Endothelial cell of umbilical vein (primary cell): Measurements from ENCODE around the gene CES4A.

Experiments used
- EZH2 ChIP-seq: IDR thresholded peaks from 2 replicates; pipeline ENCODE4 v1.6.1; 2012; ENCODE audit warnings: borderline replicate concordance, low read depth, mild to moderate bottlenecking, moderate library complexity, low read length, inconsistent platforms; ENCODE audit not compliant: severe bottlenecking
- GATA2 ChIP-seq: IDR thresholded peaks from 2 replicates; pipeline ENCODE4 v1.7.0; 2011; ENCODE audit warnings: low read depth, mild to moderate bottlenecking, moderate library complexity, mixed read lengths, low read length; ENCODE audit not compliant: insufficient read length, insufficient read depth
- POLR2A ChIP-seq: IDR thresholded peaks from 2 replicates; pipeline ENCODE4 v1.6.1; 2012; ENCODE audit warnings: low read depth, mild to moderate bottlenecking, control low read depth, low read length
- TF ChIP-seq, protein P1 (sequence below), 2 donors: IDR thresholded peaks; 1 replicate in 1 of 2; 2 replicates in 1 of 2; pipeline ENCODE4 v1.5.1; 2011; ENCODE audit warnings: low read length in 2 of 2, mild to moderate bottlenecking in 2 of 2, moderate library complexity in 2 of 2, control low read depth in 1 of 2, inconsistent platforms in 1 of 2, low read depth in 1 of 2; ENCODE audit not compliant: insufficient read depth in 1 of 2; ENCODE audit errors: extremely low read depth in 1 of 2

DNA sequence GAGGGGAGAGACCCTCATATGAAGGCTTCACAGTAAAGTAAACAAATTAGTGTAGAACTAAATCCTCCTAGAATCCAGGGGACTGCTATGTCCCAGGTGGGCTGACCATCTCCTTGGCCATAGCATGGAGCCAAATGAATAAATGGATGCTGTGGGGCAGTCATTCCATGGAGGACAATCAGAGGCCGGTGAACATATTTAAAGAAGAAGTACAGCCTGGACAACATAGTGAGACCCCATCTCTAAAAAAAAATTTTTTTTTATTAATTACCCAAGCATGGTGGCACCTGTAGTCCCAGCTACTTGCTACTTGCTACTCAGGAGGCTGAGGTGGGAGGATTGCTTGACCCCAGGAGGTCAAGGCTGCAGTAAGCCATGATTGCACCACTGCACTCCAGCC, 35.3 kb downstream of the CES4A start:
- TF ChIP-seq EZH2 = no peak
- TF ChIP-seq, protein P1, sequence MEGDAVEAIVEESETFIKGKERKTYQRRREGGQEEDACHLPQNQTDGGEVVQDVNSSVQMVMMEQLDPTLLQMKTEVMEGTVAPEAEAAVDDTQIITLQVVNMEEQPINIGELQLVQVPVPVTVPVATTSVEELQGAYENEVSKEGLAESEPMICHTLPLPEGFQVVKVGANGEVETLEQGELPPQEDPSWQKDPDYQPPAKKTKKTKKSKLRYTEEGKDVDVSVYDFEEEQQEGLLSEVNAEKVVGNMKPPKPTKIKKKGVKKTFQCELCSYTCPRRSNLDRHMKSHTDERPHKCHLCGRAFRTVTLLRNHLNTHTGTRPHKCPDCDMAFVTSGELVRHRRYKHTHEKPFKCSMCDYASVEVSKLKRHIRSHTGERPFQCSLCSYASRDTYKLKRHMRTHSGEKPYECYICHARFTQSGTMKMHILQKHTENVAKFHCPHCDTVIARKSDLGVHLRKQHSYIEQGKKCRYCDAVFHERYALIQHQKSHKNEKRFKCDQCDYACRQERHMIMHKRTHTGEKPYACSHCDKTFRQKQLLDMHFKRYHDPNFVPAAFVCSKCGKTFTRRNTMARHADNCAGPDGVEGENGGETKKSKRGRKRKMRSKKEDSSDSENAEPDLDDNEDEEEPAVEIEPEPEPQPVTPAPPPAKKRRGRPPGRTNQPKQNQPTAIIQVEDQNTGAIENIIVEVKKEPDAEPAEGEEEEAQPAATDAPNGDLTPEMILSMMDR (IDR thresholded peaks at IDR 0.05; ENCODE audit: extremely low read depth in 1 of 2, insufficient read depth in 1 of 2, low read depth in 1 of 2, low read length in 2 of 2) = no peak
- no peak for TF ChIP-seq GATA2
- no peak for TF ChIP-seq POLR2A
